RWPE2 (cell line): ENCODE results near the gene SLN.
"Not testable (repeated sequence)": the region's sequence is repeated elsewhere in the genome, so short reads cannot be mapped to it uniquely, and the experiment has no call there.

Experiments
- ATAC-seq: fragments of 200-7000 bp; cut with Tn5 transposase; 3 replicates; pipeline ENCODE4 v1.9.1; 2021; ENCODE audit warnings: low read depth
- DNase-seq: peaks from one replicate; pipeline ENCODE4 v3.0.0-alpha.2; 2020; ENCODE audit warnings: low spot score
- H3K27ac ChIP-seq: fragments of 450-650 bp; 2 replicates; pipeline ENCODE4 v1.5.1; 2017; ENCODE audit warnings: mild to moderate bottlenecking; ENCODE audit not compliant: poor library complexity, severe bottlenecking
- H3K27me3 ChIP-seq: fragments of 250-450 bp; sonication (Bioruptor Pico); 2 replicates; pipeline ENCODE4 v1.5.1; 2021; ENCODE audit warnings: mild to moderate bottlenecking, moderate library complexity; ENCODE audit not compliant: insufficient read depth, poor library complexity, severe bottlenecking
- H3K36me3 ChIP-seq: fragments of 250-450 bp; sonication (Bioruptor Pico); 2 replicates; pipeline ENCODE4 v1.5.1; 2020; ENCODE audit warnings: low read depth, mild to moderate bottlenecking, moderate library complexity
- H3K4me1 ChIP-seq: fragments of 250-450 bp; sonication (Bioruptor Pico); 2 replicates; pipeline ENCODE4 v1.5.1; 2021; ENCODE audit warnings: mild to moderate bottlenecking, moderate library complexity; ENCODE audit not compliant: insufficient read depth, poor library complexity, severe bottlenecking
- H3K4me3 ChIP-seq: fragments of 250-450 bp; sonication (Bioruptor Pico); 2 replicates; pipeline ENCODE4 v1.5.1; 2021; ENCODE audit warnings: mild to moderate bottlenecking, moderate library complexity; ENCODE audit not compliant: severe bottlenecking
- H3K9me3 ChIP-seq: fragments of 250-450 bp; sonication (Bioruptor Pico); 2 replicates; pipeline ENCODE4 v1.5.1; 2021; ENCODE audit warnings: mild to moderate bottlenecking, moderate library complexity; ENCODE audit not compliant: severe bottlenecking
- CTCF ChIP-seq: fragments of 450-650 bp; IDR thresholded peaks from one replicate; pipeline ENCODE4 v1.5.1; 2017; ENCODE audit warnings: mild to moderate bottlenecking, moderate library complexity; ENCODE audit not compliant: poor library complexity, severe bottlenecking

Gene SLN

GRCh38 chr11:107711861-107712755, at the start of gene SLN:
Gene SLN (minus strand): TSS chr11:107712056.
- H3K4me1 ChIP-seq = no peaks in the 10 kb centered on the region
- no peaks in the 10 kb centered on the region for H3K9me3 ChIP-seq
- TF ChIP-seq CTCF = no peak
- H3K4me3 ChIP-seq = no peak within 1 kb of the TSS
- H3K36me3 ChIP-seq = no peaks in the 10 kb centered on the region
- H3K27ac ChIP-seq = no peak within 1 kb of the TSS
- DNase-seq (no peak), ATAC-seq (no peak)
- H3K27me3 ChIP-seq = no peaks in the 10 kb centered on the region

GRCh38 chr11:107758719-107759355, 47.0 kb upstream of the SLN start:
- not testable (repeated sequence) for H3K9me3 ChIP-seq, H3K27me3 ChIP-seq, H3K36me3 ChIP-seq, ATAC-seq, DNase-seq, H3K4me3 ChIP-seq, H3K4me1 ChIP-seq, H3K27ac ChIP-seq

- peak; percentile 8 for TF ChIP-seq CTCF
- no peak overlapping the region for H3K4me3 ChIP-seq
- ATAC-seq (no peak), DNase-seq (no peak)
- H3K36me3 ChIP-seq = no peaks in the 10 kb centered on the region
- no peaks in the 10 kb centered on the region for H3K4me1 ChIP-seq
- no peaks in the 10 kb centered on the region for H3K27me3 ChIP-seq
- H3K9me3 ChIP-seq = no peaks in the 10 kb centered on the region
- no peak overlapping the region for H3K27ac ChIP-seq
Measured at GRCh38 chr11:107757661-107758060, 45.8 kb upstream of the SLN start.

- Histone ChIP-seq H3K9me3 (no peaks in the 10 kb centered on the region), H3K27ac (no peak overlapping the region), H3K4me3 (no peak overlapping the region), H3K27me3 (no peaks in the 10 kb centered on the region), H3K4me1 (no peaks in the 10 kb centered on the region), H3K36me3 (no peaks in the 10 kb centered on the region)
- ATAC-seq (no peak), DNase-seq (no peak)
- no peak for TF ChIP-seq CTCF
Measured at GRCh38 chr11:107756553-107756952, 44.7 kb upstream of the SLN start.

GRCh38 chr11:107752949-107753822, 41.3 kb upstream of the SLN start:
- Histone ChIP-seq H3K27me3 (no peaks in the 10 kb centered on the region), H3K4me3 (no peak overlapping the region), H3K4me1 (no peaks in the 10 kb centered on the region), H3K9me3 (no peaks in the 10 kb centered on the region), H3K27ac (no peak overlapping the region), H3K36me3 (no peaks in the 10 kb centered on the region)
- DNase-seq (no peak), ATAC-seq (peak; percentile 48; the same call in 2 of the 3 replicates)
- no peak for TF ChIP-seq CTCF
